ENCODE measurements around the gene GLI3.

GLI3 gene

DNA sequence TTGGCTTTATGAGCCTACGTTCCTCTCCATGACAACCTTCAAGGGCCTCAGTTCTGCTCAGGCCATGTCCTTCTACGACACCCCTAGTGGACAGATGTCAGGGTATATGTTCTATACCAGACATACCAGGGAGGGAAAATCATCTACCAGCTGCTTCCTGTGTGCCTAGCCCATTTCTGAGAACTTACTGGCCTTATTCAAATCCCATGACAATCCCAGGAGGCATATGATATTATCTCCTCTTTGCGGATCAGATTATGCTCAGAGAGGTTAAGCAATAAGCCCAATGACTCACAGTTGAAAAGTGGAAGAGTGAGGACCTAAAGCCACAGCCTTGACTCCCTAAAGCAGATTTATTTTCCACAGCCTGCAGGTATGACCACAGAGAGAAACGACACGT lies 139.3 kb downstream of the GLI3 start:
- H3K4me3 Mint-ChIP-seq = no peak overlapping the region
- no peak overlapping the region for H3K27ac Mint-ChIP-seq

DNA sequence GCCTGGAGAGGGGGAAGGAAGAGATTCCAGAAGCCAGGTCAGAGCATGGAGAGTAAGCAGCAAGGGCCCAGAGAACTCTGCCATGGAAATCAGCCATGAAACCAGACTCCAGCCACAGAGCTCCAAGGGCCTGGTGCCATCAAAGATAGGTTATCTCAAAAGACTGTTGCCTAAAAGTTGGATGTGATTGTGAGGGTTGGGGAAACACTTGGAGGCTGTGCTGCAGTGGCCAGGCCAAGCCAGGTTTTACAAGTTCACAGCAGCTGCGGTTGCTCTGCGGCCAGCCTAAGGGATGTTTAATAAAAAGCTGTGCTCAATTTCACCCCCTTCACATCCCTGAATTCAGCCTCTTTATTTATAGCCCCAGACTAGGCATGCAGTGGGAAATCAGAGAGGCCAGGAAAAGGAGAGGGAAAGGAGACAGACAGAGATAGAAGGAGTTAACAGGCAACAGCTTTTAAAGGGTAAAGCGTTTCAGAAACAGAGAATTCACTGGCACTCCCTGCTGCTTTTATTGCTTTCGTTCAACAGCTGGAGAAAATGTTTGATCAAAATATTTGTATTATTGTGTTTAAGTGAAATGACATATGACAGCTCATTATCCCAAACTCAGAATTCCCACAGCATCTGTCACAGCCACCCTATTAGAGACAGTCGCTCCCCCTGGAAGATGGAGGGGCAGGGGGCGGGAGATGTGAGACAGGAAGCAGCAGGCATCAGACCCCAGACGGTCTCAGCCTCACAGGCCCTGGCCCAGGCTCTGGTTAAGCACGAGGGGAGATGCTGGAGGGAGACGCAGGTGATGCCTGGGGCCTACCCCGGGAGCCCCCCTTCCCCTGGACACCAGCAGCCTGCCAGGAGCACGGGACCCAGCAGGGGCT lies 140.1 kb downstream of the GLI3 start:
- H3K27me3 Mint-ChIP-seq (ENCODE audit: low read depth) = no peaks in the 10 kb centered on the region
- no peak overlapping the region for H3K4me3 Mint-ChIP-seq
- no peak overlapping the region for H3K27ac Mint-ChIP-seq
- no peaks in the 10 kb centered on the region for H3K4me1 Mint-ChIP-seq (ENCODE audit: low read depth)
- H3K36me3 Mint-ChIP-seq (ENCODE audit: low read depth) = no peaks in the 10 kb centered on the region
- H3K9me3 Mint-ChIP-seq = no peaks in the 10 kb centered on the region

More for the DNA sequence above, 139.3 kb downstream of the GLI3 start:
- Mint-ChIP-seq H3K27me3 (ENCODE audit: low read depth) (no peaks in the 10 kb centered on the region), H3K36me3 (ENCODE audit: low read depth) (no peaks in the 10 kb centered on the region), H3K9me3 (no peaks in the 10 kb centered on the region), H3K4me1 (ENCODE audit: low read depth) (no peaks in the 10 kb centered on the region)

DNA sequence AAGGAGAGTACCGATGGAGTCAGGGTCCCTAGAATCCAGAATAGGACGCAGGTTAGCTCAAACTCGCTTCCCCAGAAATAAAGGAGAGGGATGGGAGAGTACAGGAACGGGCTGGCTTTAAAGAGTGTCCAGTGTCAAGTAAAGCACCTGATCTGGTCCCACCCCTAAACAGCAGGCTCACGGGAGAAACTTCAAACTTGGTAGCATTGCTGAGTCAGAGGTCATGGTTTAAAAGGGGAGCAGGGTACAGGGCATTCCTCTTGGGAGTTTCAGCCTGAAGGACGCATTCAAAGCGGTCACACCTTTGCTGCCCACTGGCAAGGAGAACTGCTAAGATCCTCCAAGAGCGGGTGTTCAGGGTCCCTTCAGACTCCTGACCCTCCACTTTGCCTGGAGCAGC lies 140.7 kb downstream of the GLI3 start:
- Mint-ChIP-seq H3K27me3 (ENCODE audit: low read depth) (no peaks in the 10 kb centered on the region), H3K9me3 (no peaks in the 10 kb centered on the region), H3K4me1 (ENCODE audit: low read depth) (no peaks in the 10 kb centered on the region), H3K27ac (no peak overlapping the region), H3K36me3 (ENCODE audit: low read depth) (no peaks in the 10 kb centered on the region), H3K4me3 (no peak overlapping the region)

DNA sequence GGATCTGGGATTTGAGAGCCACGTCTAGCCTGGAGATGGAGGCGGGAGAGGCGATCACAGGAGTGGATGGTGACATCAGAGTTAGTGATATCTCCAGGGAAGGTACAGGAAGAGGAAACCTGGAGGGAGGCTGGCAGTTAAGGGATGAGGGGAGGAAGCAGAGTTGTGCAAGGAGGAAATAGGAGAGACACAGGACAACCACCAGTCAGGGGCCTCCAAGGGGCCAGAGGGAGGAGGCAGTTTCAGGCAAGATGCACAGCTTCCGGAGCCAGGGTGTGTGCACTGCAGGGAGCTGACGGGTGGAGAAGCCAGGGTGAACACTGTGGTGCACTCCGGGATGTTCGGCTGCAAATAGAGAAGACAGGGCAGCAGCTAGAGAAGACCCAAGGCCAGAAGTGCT lies 141.2 kb downstream of the GLI3 start:
- H3K9me3 Mint-ChIP-seq = no peaks in the 10 kb centered on the region
- H3K4me1 Mint-ChIP-seq (ENCODE audit: low read depth) = no peaks in the 10 kb centered on the region
- no peaks in the 10 kb centered on the region for H3K27me3 Mint-ChIP-seq (ENCODE audit: low read depth)
- H3K27ac Mint-ChIP-seq = no peak overlapping the region
- H3K36me3 Mint-ChIP-seq (ENCODE audit: low read depth) = no peaks in the 10 kb centered on the region
- no peak overlapping the region for H3K4me3 Mint-ChIP-seq

DNA sequence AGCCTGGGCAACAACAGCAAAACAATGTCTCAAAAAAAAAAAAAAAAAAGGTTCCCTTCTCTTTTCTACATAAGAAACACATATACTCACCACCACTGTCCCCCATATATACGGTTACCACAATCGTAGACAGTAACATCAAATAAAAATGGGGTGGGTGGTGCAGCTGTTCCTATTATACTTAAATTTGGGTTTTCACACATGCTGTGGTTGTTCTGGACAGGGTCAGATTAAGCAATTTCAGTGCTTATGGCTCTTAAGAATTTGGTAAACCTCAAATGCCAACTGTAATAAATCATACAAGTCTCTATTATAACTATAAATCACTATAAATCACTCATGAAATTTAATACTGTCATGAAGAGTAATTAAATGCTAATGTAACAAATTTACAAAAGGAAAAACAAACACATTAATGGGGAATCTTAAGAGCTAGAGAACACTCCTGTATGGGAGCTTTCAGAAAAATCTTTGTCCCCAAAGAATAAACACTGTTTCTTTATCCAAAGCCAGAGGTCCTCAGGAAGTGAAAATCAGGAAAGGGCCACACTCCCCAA lies 143.6 kb downstream of the GLI3 start:
- Mint-ChIP-seq H3K4me3 (no peak overlapping the region), H3K27ac (no peak overlapping the region), H3K36me3 (ENCODE audit: low read depth) (no peaks in the 10 kb centered on the region), H3K27me3 (ENCODE audit: low read depth) (no peaks in the 10 kb centered on the region), H3K9me3 (no peaks in the 10 kb centered on the region), H3K4me1 (ENCODE audit: low read depth) (no peaks in the 10 kb centered on the region)

DNA sequence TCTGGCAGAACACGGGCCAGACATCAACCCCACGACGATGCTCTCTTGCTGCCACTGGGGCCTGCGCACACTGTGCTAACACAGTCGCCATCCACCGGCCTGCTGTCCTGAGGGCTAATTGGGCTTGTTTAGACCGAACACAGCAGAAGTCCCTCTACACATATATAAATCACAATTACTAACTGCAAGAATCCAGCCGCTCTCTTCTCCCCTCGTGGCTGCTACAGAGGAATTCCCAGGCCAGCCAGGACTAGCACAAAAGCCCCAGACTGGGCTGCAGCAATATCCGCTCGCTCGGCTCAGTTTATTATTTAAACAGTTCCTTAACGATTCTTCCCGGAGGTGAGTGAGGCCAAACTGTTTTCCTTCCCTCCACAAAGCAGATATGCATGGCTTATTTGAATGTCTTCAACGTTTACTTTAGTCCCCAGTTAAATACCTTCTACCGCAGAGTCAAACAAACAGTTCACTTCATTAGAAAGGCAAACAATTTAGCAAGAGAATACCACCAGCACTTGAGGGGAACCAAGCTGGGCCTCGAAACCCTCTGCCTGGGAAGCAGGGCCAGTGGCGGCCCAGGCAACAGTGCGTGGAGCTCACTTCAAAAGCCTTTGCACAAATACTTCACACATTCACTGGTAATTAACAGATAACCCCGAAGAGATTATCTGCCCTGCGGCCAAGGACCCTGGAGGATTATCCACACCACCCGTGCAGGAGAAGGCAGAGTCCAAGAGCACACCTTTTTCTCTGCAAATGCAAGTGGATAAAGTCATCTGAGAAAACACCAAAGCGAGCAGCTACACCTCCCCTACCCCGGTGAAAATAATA lies 145.3 kb downstream of the GLI3 start:
- Mint-ChIP-seq H3K9me3 (no peaks in the 10 kb centered on the region), H3K27ac (no peak overlapping the region), H3K4me1 (ENCODE audit: low read depth) (no peaks in the 10 kb centered on the region), H3K36me3 (ENCODE audit: low read depth) (no peaks in the 10 kb centered on the region), H3K4me3 (no peak overlapping the region), H3K27me3 (ENCODE audit: low read depth) (no peaks in the 10 kb centered on the region)

DNA sequence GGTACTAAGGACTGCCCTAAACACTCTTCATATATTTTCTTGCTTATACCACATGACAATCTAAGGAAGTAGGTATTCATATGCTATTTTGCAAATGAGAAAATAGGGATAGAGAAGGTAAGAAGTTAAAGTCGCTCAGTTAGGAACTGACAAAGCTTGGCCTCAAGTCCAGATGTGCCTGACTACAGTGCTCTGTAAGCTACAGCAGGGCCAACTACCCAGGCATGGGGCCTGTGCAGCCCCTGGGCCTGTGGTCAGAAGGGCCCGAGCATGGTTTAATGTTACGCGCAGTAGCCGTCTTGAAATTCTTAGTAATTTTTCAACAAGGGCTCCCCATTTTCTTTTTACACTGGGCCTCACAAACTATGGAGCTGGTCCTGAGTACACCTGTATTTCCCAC lies 146.2 kb downstream of the GLI3 start:
- no peak overlapping the region for H3K27ac Mint-ChIP-seq
- H3K4me3 Mint-ChIP-seq = no peak overlapping the region
- no peaks in the 10 kb centered on the region for H3K9me3 Mint-ChIP-seq
- no peaks in the 10 kb centered on the region for H3K4me1 Mint-ChIP-seq (ENCODE audit: low read depth)
- no peaks in the 10 kb centered on the region for H3K27me3 Mint-ChIP-seq (ENCODE audit: low read depth)
- no peaks in the 10 kb centered on the region for H3K36me3 Mint-ChIP-seq (ENCODE audit: low read depth)

DNA sequence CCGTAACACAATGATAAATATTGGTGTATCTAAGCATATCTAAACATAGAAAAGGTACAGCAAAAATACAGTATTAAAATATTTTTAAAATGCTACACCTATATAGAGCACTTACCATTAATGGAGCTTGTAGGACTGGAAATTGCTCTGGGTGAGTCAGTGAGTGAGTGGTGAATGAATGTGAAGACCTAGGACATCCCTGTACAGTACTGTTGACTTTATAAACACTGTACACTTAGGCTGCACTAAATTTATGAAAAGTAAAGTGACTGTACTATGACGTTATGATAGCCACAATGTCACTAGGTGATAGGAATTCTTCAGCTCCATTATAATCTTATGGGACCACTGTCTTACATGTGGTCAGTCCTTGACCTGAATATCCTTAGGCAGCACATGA lies 147.0 kb downstream of the GLI3 start:
- H3K4me1 Mint-ChIP-seq (ENCODE audit: low read depth) = no peaks in the 10 kb centered on the region

DNA sequence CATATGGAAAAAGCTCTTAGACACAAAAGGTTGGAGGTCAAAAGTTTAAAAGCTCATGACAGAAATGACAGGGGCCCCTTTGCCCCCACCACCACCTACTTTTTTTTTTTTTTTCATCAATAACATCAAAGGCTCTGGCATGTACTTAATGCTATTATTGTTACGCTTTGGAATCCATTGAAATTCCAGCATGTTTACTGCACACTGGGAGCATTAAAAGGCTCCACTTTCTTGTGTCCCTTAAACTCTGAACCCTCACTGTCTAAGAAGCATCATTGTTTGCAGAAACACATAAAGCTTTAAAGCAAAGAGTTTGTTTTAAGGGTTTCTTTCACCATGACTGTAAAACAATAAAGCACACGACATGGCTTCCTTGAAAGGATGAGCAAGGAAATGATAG lies 149.4 kb downstream of the GLI3 start:
- Mint-ChIP-seq H3K27ac (no peak overlapping the region), H3K9me3 (no peaks in the 10 kb centered on the region), H3K36me3 (ENCODE audit: low read depth) (no peaks in the 10 kb centered on the region), H3K4me1 (ENCODE audit: low read depth) (no peaks in the 10 kb centered on the region), H3K27me3 (ENCODE audit: low read depth) (no peaks in the 10 kb centered on the region), H3K4me3 (no peak overlapping the region)

More for the DNA sequence above, 147.0 kb downstream of the GLI3 start:
- H3K9me3 Mint-ChIP-seq = no peaks in the 10 kb centered on the region
- no peak overlapping the region for H3K4me3 Mint-ChIP-seq
- H3K27ac Mint-ChIP-seq = no peak overlapping the region
- H3K27me3 Mint-ChIP-seq (ENCODE audit: low read depth) = no peaks in the 10 kb centered on the region
- no peaks in the 10 kb centered on the region for H3K36me3 Mint-ChIP-seq (ENCODE audit: low read depth)

DNA sequence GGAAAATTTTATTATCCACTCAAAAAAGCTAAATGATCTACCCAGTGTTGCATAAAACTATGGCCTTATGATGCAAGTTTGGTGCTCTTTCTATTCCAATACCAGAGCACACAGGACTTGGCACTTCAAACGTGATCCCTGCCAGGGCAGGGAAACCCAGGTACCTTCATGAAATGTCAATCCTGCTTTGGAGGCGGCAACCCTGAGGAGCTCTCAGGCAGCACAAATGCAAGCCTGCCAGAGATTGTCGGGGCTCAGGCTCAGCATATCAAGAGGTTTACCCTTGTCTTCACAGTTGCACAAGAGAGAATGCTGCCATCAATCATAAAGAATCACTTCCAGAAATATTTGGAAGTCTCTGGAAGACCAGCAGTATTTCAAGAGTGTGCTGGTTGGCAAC lies 151.5 kb downstream of the GLI3 start:
- no peaks in the 10 kb centered on the region for H3K9me3 Mint-ChIP-seq
- peaks cover 5% of the 10 kb centered on the region for H3K27me3 Mint-ChIP-seq (ENCODE audit: low read depth)
- no peaks in the 10 kb centered on the region for H3K4me1 Mint-ChIP-seq (ENCODE audit: low read depth)
- no peak overlapping the region for H3K27ac Mint-ChIP-seq
- no peaks in the 10 kb centered on the region for H3K36me3 Mint-ChIP-seq (ENCODE audit: low read depth)
- no peak overlapping the region for H3K4me3 Mint-ChIP-seq

DNA sequence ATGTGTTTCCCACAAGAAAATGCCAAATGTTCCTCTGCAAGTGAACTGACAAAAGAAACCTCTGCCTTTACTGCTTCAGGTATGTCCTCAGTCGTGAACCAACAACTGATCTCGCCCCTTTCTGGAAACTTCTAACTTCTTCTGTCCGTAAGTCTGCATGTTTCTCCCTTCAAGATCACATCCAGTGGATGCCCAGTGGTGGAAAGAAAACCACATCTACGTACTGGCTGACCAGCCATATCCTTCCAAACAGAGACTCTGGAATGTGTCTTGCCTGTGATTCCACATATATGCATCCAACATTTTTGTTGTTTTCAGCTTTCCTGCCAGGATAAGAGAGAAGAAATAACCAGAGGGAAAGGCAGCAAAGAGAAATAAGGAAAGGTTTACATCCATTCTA lies 152.7 kb downstream of the GLI3 start:
- H3K4me3 Mint-ChIP-seq = no peak overlapping the region
- H3K9me3 Mint-ChIP-seq = no peaks in the 10 kb centered on the region
- no peaks in the 10 kb centered on the region for H3K4me1 Mint-ChIP-seq (ENCODE audit: low read depth)
- H3K27me3 Mint-ChIP-seq (ENCODE audit: low read depth) = peaks cover 5% of the 10 kb centered on the region
- H3K27ac Mint-ChIP-seq = no peak overlapping the region
- H3K36me3 Mint-ChIP-seq (ENCODE audit: low read depth) = no peaks in the 10 kb centered on the region

DNA sequence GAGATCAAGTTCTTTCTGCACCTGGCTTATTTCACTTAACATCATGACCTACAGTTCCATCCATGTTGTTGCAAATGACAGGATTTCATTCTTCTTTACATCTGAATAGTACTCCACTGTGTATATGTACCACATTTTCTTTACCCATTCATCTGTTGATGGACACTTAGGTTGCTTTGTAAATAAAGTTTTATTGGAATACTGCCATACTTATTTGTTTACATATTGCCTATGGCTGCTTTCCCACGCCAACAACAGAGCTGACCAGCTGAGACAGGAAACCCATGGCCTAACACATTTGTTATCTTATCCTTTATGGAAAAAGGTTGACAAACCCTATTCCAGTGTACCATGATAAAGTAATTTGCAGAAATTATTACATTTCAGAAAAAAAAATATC lies 153.7 kb downstream of the GLI3 start:
- Mint-ChIP-seq H3K4me1 (ENCODE audit: low read depth) (no peaks in the 10 kb centered on the region), H3K27me3 (ENCODE audit: low read depth) (peaks cover 5% of the 10 kb centered on the region), H3K4me3 (no peak overlapping the region), H3K27ac (no peak overlapping the region), H3K36me3 (ENCODE audit: low read depth) (no peaks in the 10 kb centered on the region), H3K9me3 (no peaks in the 10 kb centered on the region)

DNA sequence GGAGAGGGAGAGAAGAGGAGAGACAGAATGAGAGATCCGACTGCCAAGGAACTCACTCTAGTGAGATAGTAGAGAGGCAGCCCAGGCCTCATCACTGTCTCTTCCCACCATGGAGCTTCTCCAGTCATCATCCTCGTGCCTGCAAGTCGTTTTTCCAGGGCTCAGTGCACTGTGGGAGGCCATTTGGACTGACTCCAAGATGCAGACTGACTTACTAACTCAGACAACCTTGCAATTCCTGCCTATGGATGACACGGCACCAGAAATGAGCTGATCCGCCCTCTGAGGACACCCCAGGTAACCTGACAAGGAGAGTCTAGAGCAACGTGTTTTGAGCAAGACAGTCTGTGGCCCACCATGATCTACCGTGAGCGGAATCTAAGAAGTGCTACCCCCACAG lies 154.9 kb downstream of the GLI3 start:
- no peak overlapping the region for H3K27ac Mint-ChIP-seq
- no peaks in the 10 kb centered on the region for H3K4me1 Mint-ChIP-seq (ENCODE audit: low read depth)
- H3K36me3 Mint-ChIP-seq (ENCODE audit: low read depth) = no peaks in the 10 kb centered on the region
- H3K4me3 Mint-ChIP-seq = no peak overlapping the region
- peaks cover 5% of the 10 kb centered on the region for H3K27me3 Mint-ChIP-seq (ENCODE audit: low read depth)
- H3K9me3 Mint-ChIP-seq = no peaks in the 10 kb centered on the region

DNA sequence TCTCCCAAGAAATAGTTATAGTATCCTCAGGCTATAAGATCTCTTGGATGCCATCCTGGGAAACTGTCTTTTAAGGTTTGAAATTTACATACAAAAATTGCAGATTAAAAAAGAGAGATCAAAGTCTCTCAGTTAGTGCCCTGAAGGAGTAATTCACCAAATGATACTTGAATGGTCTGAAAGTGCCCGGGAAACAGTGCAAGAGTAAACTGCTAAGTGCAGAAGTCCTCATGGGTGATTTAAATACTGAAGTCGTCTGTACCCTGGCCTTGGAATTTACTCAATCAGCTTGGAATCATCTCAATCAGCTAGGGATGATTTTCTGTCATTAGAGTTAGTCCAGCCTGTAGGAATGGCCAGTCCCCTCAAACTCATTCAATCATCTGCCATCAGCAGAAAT lies 155.3 kb downstream of the GLI3 start:
- Mint-ChIP-seq H3K27ac (no peak overlapping the region), H3K36me3 (ENCODE audit: low read depth) (no peaks in the 10 kb centered on the region), H3K27me3 (ENCODE audit: low read depth) (peaks cover 5% of the 10 kb centered on the region), H3K9me3 (no peaks in the 10 kb centered on the region), H3K4me3 (no peak overlapping the region), H3K4me1 (ENCODE audit: low read depth) (no peaks in the 10 kb centered on the region)

Data from T-helper 1 cell treated with Interleukin-12 subunit alpha and Interleukin-12 subunit beta and Interleukin-4 antibody, amounts not matched to agents 30 μg/mL and 1 μg/mL, for 36 hours (primary cell).